Ammon's horn (tissue), 1 donor: ENCODE measurements around the gene KLF3.
A peak's percentile ranks its signal among the peaks of the same experiment; 100 is the strongest.

Source experiments
- DNase-seq: peaks from one replicate; pipeline ENCODE4 v3.0.0-alpha.2; 2016; ENCODE audit warnings: low spot score

KLF3 gene

DNA sequence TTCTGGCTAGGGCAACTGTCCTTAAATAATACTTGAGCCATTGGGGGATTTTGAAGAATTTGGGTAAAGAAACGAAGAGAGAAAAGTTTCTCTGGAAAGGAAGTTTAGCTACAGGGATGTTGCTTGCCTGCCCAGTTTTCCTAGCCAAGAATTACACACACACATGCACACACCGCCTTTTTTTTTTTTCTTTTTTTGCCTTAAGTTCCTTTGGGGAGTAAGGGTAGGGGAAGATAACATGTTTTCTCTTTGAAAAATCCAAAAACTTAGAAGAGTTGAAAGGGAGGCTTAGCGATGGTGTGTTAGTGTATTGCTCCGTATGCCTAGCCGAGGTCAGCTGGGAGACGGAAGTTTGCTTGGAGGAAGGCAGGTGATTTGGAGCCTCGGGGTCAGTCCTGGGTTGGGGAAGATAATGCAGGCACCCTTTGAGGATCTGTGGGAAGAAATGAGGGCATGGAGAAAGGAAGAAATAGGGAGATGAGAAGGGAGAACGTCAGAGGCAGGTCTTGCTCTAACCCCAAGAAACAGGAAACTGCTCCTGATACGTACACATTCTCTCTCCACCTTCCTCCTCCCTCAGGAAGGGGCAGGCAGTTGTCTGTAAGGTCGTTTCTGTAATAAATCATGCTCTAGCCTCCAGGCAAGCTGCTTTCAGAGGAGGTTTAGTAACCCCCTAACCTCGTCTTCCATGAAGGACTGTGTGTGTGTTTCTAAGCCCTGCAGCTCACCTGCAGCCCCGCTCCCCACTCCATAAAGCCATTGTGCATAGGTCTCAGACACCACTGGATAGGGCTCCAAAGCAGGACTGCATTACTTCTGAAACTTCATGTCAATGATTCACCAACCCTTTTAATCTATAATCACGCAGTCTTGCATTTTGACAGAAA lies 10.5 kb downstream of the KLF3 start:
- DNase-seq: peak; percentile 17

DNA sequence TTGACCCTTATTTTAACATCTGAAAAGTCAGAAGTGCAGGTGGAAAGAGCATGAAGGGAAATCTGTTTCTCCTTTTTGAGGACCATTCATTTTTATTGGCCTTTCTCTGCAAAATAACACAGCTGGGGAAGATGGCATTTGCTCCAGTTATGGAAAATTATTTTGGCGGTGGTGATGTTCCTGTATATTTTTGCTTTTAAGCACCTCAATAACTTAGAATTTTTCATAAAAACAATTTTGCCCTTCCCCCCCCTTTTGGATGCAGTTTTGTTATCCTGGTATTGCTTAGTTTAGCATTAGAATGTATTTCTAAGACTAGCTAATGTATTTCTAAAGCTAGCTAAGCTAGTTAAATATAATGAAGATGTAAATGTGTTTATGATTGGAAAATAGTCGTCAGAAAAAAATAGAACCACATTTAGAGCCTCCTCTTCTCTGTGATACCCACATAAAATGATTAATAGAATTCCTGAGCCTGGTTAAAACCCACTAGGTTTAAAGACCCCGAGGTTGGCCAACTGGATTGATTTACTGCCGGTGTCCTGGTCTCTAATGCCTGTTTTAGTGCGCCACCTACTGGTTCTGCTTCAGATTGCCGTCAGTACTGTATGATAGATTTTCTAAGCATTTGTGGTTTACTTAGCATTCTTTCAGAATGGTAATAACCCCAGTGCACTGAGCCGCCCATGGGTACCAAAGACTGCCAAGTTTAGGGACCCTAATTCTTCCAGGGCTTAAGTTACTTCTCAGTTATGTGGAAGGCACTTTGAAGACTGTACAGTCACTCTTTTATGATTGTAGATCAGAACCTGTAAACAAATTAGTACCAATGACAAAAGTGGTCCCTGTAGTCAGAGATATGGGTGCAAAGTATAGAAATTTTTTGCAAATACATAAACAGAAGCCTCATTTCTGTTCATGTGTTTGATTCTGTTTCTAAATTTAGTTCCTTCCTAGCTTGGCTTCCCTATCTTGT lies 11.4 kb downstream of the KLF3 start:
- DNase-seq: peak; percentile 91

DNA sequence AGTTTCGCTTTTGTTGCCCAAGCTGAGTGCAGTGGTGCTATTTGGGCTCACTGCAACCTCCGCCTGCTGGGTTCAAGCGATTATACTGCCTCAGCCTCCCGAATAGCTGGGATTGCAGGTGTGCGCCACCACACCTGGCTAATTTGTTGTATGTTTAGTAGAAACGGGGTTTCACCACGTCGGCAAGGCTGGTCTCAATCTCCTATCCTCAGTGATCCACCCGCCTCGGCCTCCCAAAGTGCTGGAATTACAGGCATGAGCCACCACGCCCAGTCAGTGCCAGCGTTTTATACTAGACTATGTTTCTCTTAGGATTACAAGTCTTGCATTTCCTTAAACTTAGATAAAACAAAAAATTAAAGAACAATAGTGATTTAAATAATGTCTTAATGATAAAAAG lies 13.0 kb downstream of the KLF3 start:
- no peak for DNase-seq

DNA sequence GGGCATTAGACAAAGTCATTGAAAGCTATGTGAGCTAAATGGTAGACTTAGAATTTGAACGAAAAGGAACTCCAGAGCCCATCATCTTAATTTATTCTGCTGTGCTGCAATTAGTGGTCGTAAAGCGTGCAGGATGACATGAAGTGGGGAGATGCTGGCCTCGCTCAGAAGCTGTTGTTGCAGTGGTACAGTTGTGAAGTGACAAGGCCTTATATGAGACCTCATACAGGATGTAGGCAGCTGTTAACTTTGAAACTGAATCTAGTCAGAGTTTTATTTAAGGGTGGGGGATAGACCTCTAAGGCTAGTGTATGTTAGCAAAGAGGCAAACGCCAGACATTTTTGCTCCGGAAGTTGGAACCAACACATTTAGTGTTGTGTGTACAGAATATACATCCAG lies 13.4 kb downstream of the KLF3 start:
- no peak for DNase-seq

- DNase-seq: peak; percentile 80
Observed at GRCh38 chr4:38678078-38678477, 14.1 kb downstream of the KLF3 start.

DNA sequence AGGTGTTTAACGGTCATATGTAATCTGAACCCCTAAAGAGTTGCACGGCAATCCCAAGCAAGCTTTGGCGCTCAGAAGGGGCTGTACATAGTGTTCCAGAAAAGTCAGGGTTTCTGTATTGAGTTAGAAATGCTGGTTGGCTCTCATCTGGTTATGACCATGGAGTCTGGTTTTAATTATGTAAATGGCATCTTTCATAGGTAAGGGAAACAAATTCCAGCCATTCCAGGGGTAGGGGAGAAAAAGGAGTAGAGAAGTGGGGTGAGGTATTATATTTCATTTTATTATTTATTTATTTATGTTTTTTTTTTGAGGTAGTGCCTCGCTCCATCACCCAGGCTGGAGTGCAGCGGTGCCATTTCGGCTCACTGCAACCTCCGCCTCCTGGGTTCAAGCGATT lies 15.9 kb downstream of the KLF3 start:
- no peak for DNase-seq

- DNase-seq: no peak
Observed at GRCh38 chr4:38681281-38681991, 17.4 kb downstream of the KLF3 start.

DNA sequence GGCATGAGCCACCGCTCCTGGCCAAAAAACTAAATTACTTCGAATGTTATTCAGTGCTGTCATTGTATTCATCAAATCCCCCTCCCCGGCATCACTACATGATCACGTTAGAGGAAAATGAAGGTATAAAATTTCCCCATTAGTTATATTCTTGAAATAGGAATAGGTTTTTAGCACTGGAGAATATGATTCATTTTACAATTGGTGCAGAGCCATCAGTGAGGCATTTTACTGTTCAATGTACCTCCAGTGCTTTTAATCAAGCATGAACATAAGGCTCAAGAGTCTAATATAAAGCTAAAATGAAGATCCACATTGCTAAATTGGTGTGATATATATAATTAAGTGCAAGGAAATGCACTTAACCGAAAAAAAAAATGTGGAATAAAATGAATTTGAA lies 18.3 kb downstream of the KLF3 start:
- no peak for DNase-seq

DNA sequence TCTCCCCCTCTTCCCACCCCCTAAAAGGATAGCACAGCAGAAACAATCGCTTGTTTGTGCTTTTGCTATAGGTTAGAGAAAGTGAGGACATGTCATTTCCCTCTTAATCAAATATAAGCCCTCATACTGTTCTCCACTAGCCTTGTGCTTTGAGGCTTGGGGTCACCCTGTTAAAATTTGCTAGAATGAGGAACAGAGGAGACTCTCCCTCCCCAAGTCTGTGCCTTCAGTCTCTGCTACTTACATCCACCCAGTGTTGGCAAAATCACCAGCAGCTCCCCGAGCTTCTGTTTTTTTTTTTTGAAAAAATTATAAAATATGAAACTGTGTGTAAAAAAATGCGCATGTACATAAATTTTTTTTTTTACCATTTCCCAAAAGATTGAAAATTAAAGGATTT lies 19.3 kb downstream of the KLF3 start:
- DNase-seq: no peak

DNA sequence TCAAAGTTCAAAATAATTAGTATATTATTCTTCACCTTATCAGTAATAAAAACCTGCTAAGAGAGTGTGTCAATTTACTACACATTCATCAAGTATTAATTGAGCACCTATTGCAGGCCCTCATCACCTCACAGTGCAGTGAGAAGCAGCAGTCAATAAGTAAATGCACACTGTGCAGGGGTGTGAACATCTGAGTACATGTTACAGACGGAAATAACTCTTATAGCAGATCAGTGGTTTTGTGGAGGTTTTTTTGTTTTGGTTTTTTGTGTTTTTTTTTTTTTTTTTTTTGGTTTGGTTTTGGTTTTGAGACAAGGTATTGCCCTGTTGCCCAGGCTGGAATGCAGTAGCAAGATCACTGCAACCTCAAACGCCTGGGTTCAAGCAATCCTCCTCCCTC lies 20.3 kb downstream of the KLF3 start:
- no peak for DNase-seq

DNA sequence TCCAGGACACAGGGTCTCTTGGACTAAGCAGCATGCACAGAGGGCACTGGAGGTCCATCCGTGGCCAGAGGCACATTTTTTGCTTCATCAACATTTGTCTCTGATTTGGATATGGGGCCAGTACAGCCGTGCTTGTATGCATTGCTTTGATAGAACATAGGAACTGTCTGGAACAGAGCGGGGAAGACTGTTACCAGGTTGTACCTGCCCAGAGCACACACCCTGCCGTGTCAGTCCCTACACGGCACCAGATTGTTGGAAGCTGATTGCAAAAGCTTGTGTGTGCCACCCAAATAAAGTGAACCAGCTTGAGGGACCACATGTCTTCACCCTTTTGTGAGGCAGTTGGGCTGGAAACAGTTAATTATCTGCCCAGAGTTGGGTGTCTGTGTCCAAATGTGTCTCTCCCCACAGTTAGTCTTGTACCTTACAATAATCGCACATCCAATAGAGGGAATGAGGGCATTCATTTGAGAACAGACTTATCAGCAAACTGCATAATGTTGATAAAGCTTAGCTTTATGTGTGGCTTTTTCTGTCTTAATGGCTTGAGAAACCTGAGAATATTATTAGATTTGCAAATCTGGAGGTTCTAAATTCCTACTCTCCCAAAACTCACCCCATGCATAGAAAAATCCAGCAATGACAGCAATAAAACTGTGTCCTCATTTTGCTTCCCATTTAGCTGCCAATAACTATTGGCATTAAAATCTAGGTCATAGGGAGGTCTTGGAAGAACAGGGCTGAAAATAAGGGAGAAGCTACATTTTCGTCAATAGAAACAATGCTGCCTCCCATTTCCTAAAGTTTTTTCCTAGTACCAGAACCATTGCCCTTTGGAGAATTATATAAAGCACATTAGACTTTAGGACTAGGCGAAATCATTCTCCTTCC lies 21.2 kb downstream of the KLF3 start:
- no peak for DNase-seq

DNA sequence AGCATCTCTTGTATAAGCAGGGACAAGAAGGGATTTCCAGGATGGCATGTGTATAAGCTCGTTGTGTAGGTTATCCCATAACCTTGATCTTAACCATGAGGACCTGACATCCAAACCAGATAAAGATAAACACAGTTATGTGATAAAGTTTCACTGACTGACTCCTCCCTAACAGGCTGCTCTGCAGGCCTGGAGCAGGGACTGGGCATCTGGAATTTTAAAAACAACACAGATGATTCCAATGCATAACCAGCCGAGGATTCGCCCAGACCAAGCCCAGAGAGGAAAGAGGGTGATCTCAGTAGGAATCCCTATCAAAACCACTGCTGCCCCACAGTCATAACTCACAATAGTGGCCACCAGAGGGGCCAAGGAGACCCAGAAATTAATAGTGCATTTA lies 22.7 kb downstream of the KLF3 start:
- DNase-seq: no peak

DNA sequence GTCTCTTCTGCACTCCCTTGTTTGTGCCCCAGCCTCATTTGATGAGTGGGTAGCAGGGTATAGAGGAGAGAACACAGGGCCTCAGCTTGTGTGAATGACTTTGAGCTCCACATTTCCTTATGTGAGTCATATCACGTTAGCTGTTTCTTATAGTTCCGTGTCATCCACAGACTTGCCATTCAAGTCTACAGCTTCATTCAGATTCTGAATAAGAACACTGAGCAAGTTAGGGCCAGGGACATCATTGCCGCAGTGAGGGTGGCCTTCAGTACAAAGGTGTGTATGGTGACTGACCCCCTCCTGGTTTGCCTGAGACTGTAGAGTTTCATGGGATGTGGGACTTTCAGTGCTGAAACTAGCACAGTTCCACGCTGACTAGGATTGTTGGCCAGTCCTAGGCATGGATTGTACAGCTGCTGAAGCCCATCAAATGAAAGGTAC lies 23.6 kb downstream of the KLF3 start:
- DNase-seq: no peak

- no peak for DNase-seq
Observed at GRCh38 chr4:38688676-38689355, 24.8 kb downstream of the KLF3 start.

DNA sequence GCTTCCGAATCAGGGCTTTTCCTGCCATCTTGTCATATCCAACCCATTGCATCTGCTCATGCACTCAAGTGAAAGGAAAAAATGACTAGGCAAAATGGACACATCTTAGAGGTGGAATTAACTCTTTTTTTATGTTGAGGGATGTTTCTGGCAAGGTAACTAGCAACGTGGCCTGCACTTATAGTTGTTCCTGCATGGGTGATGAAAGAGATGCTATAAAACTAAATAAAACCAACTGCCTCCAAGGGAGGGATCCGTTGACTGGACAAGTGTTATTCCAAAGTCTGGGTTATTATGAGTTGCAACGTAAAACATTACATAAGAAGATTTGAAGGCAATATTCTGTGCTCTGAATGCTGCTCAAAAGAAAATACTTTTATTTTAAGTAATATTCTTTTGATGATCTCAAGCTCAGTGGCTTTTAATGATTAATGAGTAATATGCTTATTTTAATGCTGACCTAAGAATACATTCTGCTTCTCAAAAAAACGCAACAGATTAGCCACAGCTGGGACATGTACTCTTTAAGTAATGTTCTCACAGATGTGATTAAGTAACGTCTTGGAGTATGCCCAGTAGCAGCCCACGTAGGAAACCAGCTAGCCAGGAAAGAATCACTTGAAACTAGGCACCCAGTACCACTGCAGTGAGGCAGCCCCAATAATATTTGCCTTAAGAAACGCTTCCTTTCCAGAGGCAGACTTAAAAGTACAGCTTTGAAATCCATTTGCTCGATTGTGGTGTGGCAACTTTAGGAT lies 27.4 kb downstream of the KLF3 start:
- DNase-seq: no peak

- no peak for DNase-seq
Observed at GRCh38 chr4:38692421-38692820, 28.4 kb downstream of the KLF3 start.

GRCh38 chr4:38693569-38693968 lies 29.6 kb downstream of the KLF3 start:
- DNase-seq: no peak

- no peak for DNase-seq
Observed at GRCh38 chr4:38694330-38694729, 30.3 kb downstream of the KLF3 start.

DNA sequence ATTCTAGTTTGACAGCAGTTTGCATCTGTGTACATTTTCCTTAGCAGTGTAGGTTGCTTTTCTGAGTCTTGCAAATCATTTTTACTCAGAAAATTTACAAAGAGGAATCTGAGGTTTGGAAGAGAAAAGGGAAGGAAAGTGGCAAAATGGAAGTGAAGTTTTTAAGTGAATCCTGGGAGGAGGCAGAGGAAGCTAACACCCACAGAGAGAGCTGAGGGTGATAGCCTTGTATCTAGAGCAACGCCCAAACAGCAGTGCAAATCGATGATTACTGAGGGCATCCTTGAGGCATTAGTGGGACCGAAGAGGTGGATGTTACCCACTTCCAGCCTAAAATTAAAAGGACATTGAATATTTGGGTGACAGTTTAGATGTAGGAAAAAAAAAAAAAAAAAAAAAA lies 31.8 kb downstream of the KLF3 start:
- DNase-seq: no peak

- no peak for DNase-seq
Observed at GRCh38 chr4:38696697-38697096, 32.7 kb downstream of the KLF3 start.
